HG02571 (cell line): ENCODE measurements around the gene CYP19A1.
"Not testable (repeated sequence)": the region's sequence is repeated elsewhere in the genome, so short reads cannot be mapped to it uniquely, and the experiment has no call there.

Experiments
- ATAC-seq: cut with Tn5 transposase; IDR thresholded peaks from one replicate; pipeline ENCODE4 v1.9.1; 2021; ENCODE audit warnings: mild to moderate bottlenecking, moderate library complexity; ENCODE audit not compliant: unreplicated experiment

Gene CYP19A1

GRCh38 chr15:51188791-51189190 lies 149.6 kb downstream of the CYP19A1 start:
- ATAC-seq, result not testable (repeated sequence)

GRCh38 chr15:51186891-51187290 lies 151.5 kb downstream of the CYP19A1 start:
- ATAC-seq, result no peak

GRCh38 chr15:51186181-51186705 lies 152.2 kb downstream of the CYP19A1 start:
- no peak for ATAC-seq

GRCh38 chr15:51185213-51186159 lies 152.9 kb downstream of the CYP19A1 start:
- no peak for ATAC-seq

GRCh38 chr15:51184627-51185026 lies 153.8 kb downstream of the CYP19A1 start:
- no peak for ATAC-seq

GRCh38 chr15:51183076-51183475 lies 155.3 kb downstream of the CYP19A1 start:
- no peak for ATAC-seq

GRCh38 chr15:51181905-51182304 lies 156.5 kb downstream of the CYP19A1 start:
- ATAC-seq, result no peak

GRCh38 chr15:51181221-51181620 lies 157.2 kb downstream of the CYP19A1 start:
- ATAC-seq, result no peak

GRCh38 chr15:51180534-51180933 lies 157.9 kb downstream of the CYP19A1 start:
- no peak for ATAC-seq

GRCh38 chr15:51180011-51180410 lies 158.4 kb downstream of the CYP19A1 start:
- ATAC-seq, result no peak

GRCh38 chr15:51172193-51172592 lies 166.2 kb downstream of the CYP19A1 start:
- ATAC-seq, result no peak

GRCh38 chr15:51171634-51171932 lies 166.8 kb downstream of the CYP19A1 start:
- no peak for ATAC-seq

GRCh38 chr15:51170882-51171633 lies 167.3 kb downstream of the CYP19A1 start:
- no peak for ATAC-seq

- no peak for ATAC-seq
Measured at GRCh38 chr15:51168700-51169099, 169.7 kb downstream of the CYP19A1 start.

- no peak for ATAC-seq
Measured at GRCh38 chr15:51163843-51164242, 174.6 kb downstream of the CYP19A1 start.

- no peak for ATAC-seq
Measured at GRCh38 chr15:51162865-51163762, 175.3 kb downstream of the CYP19A1 start.

- ATAC-seq, result no peak
Measured at GRCh38 chr15:51161491-51162220, 176.7 kb downstream of the CYP19A1 start.

GRCh38 chr15:51160484-51160883 lies 177.9 kb downstream of the CYP19A1 start:
- no peak for ATAC-seq
